DND-41 (cell line): ENCODE measurements around the gene IQGAP3.

Experiments
- ATAC-seq: fragments of 200-7000 bp; cut with Tn5 transposase; 3 replicates; pipeline ENCODE4 v1.9.1; 2021; ENCODE audit warnings: low read depth; ENCODE audit not compliant: insufficient read depth
- DNase-seq: peaks from one replicate; pipeline ENCODE4 v3.0.0-alpha.2; 2020
- H2AFZ ChIP-seq: 2 replicates; pipeline ENCODE4 v1.6.0; 2012; ENCODE audit warnings: low read depth, low read length
- H3K27ac ChIP-seq: 2 replicates; pipeline ENCODE4 v1.5.1; 2012; ENCODE audit warnings: low read length, inconsistent platforms
- H3K27me3 ChIP-seq: fragments of 200-600 bp; sonication (generic); 2 replicates; pipeline ENCODE4 v1.6.0; 2012; ENCODE audit warnings: low read length, mild to moderate bottlenecking, inconsistent platforms; ENCODE audit not compliant: insufficient read depth, poor library complexity
- H3K36me3 ChIP-seq: 2 replicates; pipeline ENCODE4 v1.5.1; 2012; ENCODE audit warnings: low read length, inconsistent platforms; ENCODE audit not compliant: insufficient read depth
- H3K4me1 ChIP-seq: 2 replicates; pipeline ENCODE4 v1.5.1; 2012; ENCODE audit warnings: mild to moderate bottlenecking, low read length; ENCODE audit not compliant: insufficient read depth
- H3K4me2 ChIP-seq: 2 replicates; pipeline ENCODE4 v1.6.0; 2012; ENCODE audit warnings: mild to moderate bottlenecking, moderate library complexity, low read length, inconsistent platforms; ENCODE audit not compliant: insufficient read depth
- H3K4me3 ChIP-seq, 2 experiments: fragments of 200-600 bp in 1 of 2; shearing (Covaris generic) in 1 of 2; 2 replicates each; pipeline ENCODE4 v1.5.1; 2012 to 2016; ENCODE audit warnings: inconsistent platforms in 2 of 2, low read length in 2 of 2, mild to moderate bottlenecking in 2 of 2, low read depth in 1 of 2, moderate library complexity in 1 of 2
- H3K79me2 ChIP-seq: 2 replicates; pipeline ENCODE4 v1.6.0; 2012; ENCODE audit warnings: low read length, inconsistent platforms; ENCODE audit not compliant: insufficient read depth
- H3K9ac ChIP-seq: 2 replicates; pipeline ENCODE4 v1.6.0; 2012; ENCODE audit warnings: low read depth, mild to moderate bottlenecking, inconsistent platforms, low read length, moderate library complexity
- H3K9me3 ChIP-seq: 2 replicates; pipeline ENCODE4 v1.5.1; 2012; ENCODE audit warnings: low read length, moderate library complexity, mild to moderate bottlenecking, inconsistent platforms; ENCODE audit not compliant: insufficient read depth, severe bottlenecking
- H4K20me1 ChIP-seq: 2 replicates; pipeline ENCODE4 v1.6.0; 2012; ENCODE audit warnings: low read length; ENCODE audit not compliant: insufficient read depth
- CTCF ChIP-seq: IDR thresholded peaks from 2 replicates; pipeline ENCODE4 v1.5.1; 2012; ENCODE audit warnings: borderline replicate concordance, low read length, moderate library complexity, mild to moderate bottlenecking; ENCODE audit not compliant: poor library complexity, severe bottlenecking; ENCODE audit errors: extremely low read depth
- EZH2 ChIP-seq: IDR thresholded peaks from 3 replicates; pipeline ENCODE4 v1.6.1; 2012; ENCODE audit warnings: borderline replicate concordance, low read depth, mild to moderate bottlenecking, moderate library complexity, low read length, inconsistent platforms; ENCODE audit not compliant: severe bottlenecking

The IQGAP3 gene

GRCh38 chr1:156492013-156492590 lies 80.3 kb downstream of the IQGAP3 start:
- Histone ChIP-seq H3K4me1 (peaks cover 9% of the 10 kb centered on the region), H3K4me2 (no peak overlapping the region), H3K27ac (no peak overlapping the region), H3K4me3 (no peak overlapping the region), H3K79me2 (peaks cover 100% of the 10 kb centered on the region), H3K36me3 (peaks cover 30% of the 10 kb centered on the region), H2AFZ (no peak overlapping the region), H3K9me3 (no peaks in the 10 kb centered on the region), H3K9ac (no peak overlapping the region), H3K27me3 (no peaks in the 10 kb centered on the region), H4K20me1 (peaks cover 99% of the 10 kb centered on the region)
- TF ChIP-seq EZH2 (no peak), CTCF (no peak)
- no peak for ATAC-seq
- DNase-seq, result no peak

- no peak overlapping the region for H3K27ac ChIP-seq
- peaks cover 28% of the 10 kb centered on the region for H3K36me3 ChIP-seq
- H3K4me1 ChIP-seq, result peaks cover 2% of the 10 kb centered on the region; the same call in 1 of the 2 replicates
- H3K4me2 ChIP-seq, result no peak overlapping the region
- ATAC-seq, result no peak
- no peak overlapping the region for H3K4me3 ChIP-seq
- peaks cover 100% of the 10 kb centered on the region for H3K79me2 ChIP-seq
- peaks cover 99% of the 10 kb centered on the region for H4K20me1 ChIP-seq
- no peaks in the 10 kb centered on the region for H3K9me3 ChIP-seq
- TF ChIP-seq EZH2, result no peak
- TF ChIP-seq CTCF, result no peak
- DNase-seq, result no peak
- H3K27me3 ChIP-seq, result no peaks in the 10 kb centered on the region
- H3K9ac ChIP-seq, result no peak overlapping the region
- no peak overlapping the region for H2AFZ ChIP-seq
Observed at GRCh38 chr1:156491151-156491949, 81.0 kb downstream of the IQGAP3 start.

GRCh38 chr1:156490401-156491032 lies 81.8 kb downstream of the IQGAP3 start:
- H3K79me2 ChIP-seq, result peaks cover 98% of the 10 kb centered on the region
- peaks cover 21% of the 10 kb centered on the region for H3K36me3 ChIP-seq
- no peak overlapping the region; the same call in 1 of the 2 replicates for H3K4me2 ChIP-seq
- ATAC-seq, result no peak
- H3K4me3 ChIP-seq, result no peak overlapping the region
- H4K20me1 ChIP-seq, result peaks cover 96% of the 10 kb centered on the region
- no peak overlapping the region for H3K9ac ChIP-seq
- no peaks in the 10 kb centered on the region for H3K27me3 ChIP-seq
- no peak for DNase-seq
- TF ChIP-seq EZH2 (no peak), CTCF (no peak)
- H2AFZ ChIP-seq, result no peak overlapping the region
- no peaks in the 10 kb centered on the region for H3K9me3 ChIP-seq
- no peak overlapping the region for H3K27ac ChIP-seq
- peaks cover 2% of the 10 kb centered on the region; the same call in 1 of the 2 replicates for H3K4me1 ChIP-seq
